HepG2 (cell line): ENCODE results near the gene ATXN7L3. TPM values are rescaled to one million over a fixed set of nuclear protein-coding genes. Genes with fewer than 3 reads are reported as not detected.
A peak's percentile ranks its signal among the peaks of the same experiment; 100 is the strongest.

Experiments used
- ATAD3A ChIP-seq: sonication (generic); formaldehyde crosslinking; IDR thresholded peaks from 2 replicates; pipeline ENCODE4 v1.4.0; 2020; ENCODE audit warnings: missing genetic modification reagents
- HDAC2 ChIP-seq: sonication (generic); formaldehyde crosslinking; IDR thresholded peaks from 2 replicates; pipeline ENCODE4 v1.4.0; 2020; ENCODE audit warnings: missing genetic modification reagents
- KIAA2018 ChIP-seq: sonication (generic); formaldehyde crosslinking; IDR thresholded peaks from 2 replicates; pipeline ENCODE4 v1.5.0; 2020; ENCODE audit warnings: mild to moderate bottlenecking, missing genetic modification reagents, borderline replicate concordance
- PAF1 ChIP-seq: IDR thresholded peaks from 2 replicates; pipeline ENCODE4 v1.6.1; 2016; ENCODE audit warnings: missing genetic modification reagents, missing compliant biosample characterization
- TFAP4 ChIP-seq: sonication (generic); IDR thresholded peaks from 2 replicates; pipeline ENCODE4 v1.6.1; 2016; ENCODE audit warnings: low read depth, borderline replicate concordance
- ZFX ChIP-seq: sonication (generic); formaldehyde crosslinking; IDR thresholded peaks from 2 replicates; pipeline ENCODE4 v1.4.0; 2020; ENCODE audit warnings: mild to moderate bottlenecking, low read depth, missing genetic modification reagents, moderate library complexity
- ZFY ChIP-seq: sonication (generic); formaldehyde crosslinking; IDR thresholded peaks from 2 replicates; pipeline ENCODE4 v1.4.0; 2020; ENCODE audit warnings: missing genetic modification reagents
- ZNF160 ChIP-seq: sonication (generic); formaldehyde crosslinking; IDR thresholded peaks from 2 replicates; pipeline ENCODE4 v1.8.0; 2022; ENCODE audit warnings: mild to moderate bottlenecking, inconsistent platforms, missing genetic modification reagents
- ZNF343 ChIP-seq: sonication (generic); formaldehyde crosslinking; IDR thresholded peaks from 2 replicates; pipeline ENCODE4 v1.4.0; 2020; ENCODE audit warnings: mild to moderate bottlenecking, missing genetic modification reagents
- ZNF543 ChIP-seq: sonication (generic); formaldehyde crosslinking; IDR thresholded peaks from 2 replicates; pipeline ENCODE4 v1.4.0; 2020; ENCODE audit warnings: mild to moderate bottlenecking, missing genetic modification reagents
- ZNF572 ChIP-seq: sonication (generic); formaldehyde crosslinking; IDR thresholded peaks from 2 replicates; pipeline ENCODE4 v1.5.1; 2020; ENCODE audit warnings: mild to moderate bottlenecking, missing genetic modification reagents
- ZNF781 ChIP-seq: sonication (generic); formaldehyde crosslinking; IDR thresholded peaks from 2 replicates; pipeline ENCODE4 v1.5.1; 2020; ENCODE audit warnings: borderline replicate concordance, mild to moderate bottlenecking, missing genetic modification reagents; ENCODE audit errors: not compliant biosample characterization
- polyA plus RNA-seq, 8 experiments: library from polyadenylated mRNA; depleted of rRNA in 3 of 8; stranded (reverse) in 7 of 8; unstranded in 1 of 8; fragments of >200 nt; fragmentation: Illumina TruSeq in 4 of 8; extraction: Trizol in 4 of 8; gene quantifications; 2 replicates each; pipeline versions ENCODE4 v1.2.1 to v1.2.3, GENCODE V29; 2011 to 2016; ENCODE audit warnings: low read depth in 4 of 8, missing spikeins in 1 of 8, mixed read lengths in 1 of 8; ENCODE audit not compliant: insufficient read depth in 1 of 8
- total RNA-seq, 5 experiments: library from RNA; depleted of rRNA; stranded (reverse); fragments of >200 nt; fragmentation: Illumina TruSeq; extraction: Trizol; gene quantifications; 2 replicates each; pipeline ENCODE4 v1.2.3, GENCODE V29; 2016; ENCODE audit warnings: low read depth in 1 of 5

Gene ATXN7L3
- total and polyA plus RNA-seq, 2 of the 13 experiments (the other 11 are each of a cell fraction or from before 2014, with no cell fraction given), result 44.5 to 59.1 TPM

GRCh38 chr17:44217738-44218343 lies 18.2 kb upstream of the ATXN7L3 start (continued):
- TF ChIP-seq TFAP4 (no peak), HDAC2 (CRISPR knock-in tag) (no peak), ZNF781 (CRISPR knock-in tag) (peak; percentile 21), ZFY (no peak), ATAD3A (no peak), ZFX (CRISPR knock-in tag) (peak; percentile 27; the same call in 1 of the 2 replicates), ZNF160 (CRISPR knock-in tag) (no peak), ZNF343 (no peak), KIAA2018 (CRISPR knock-in tag) (no peak), ZNF572 (CRISPR knock-in tag) (no peak; the same call in none of the 2 replicates), PAF1 (CRISPR knock-in tag) (no peak), ZNF543 (0 out of 2 replicates have a peak, but pooled peaks have one; percentile 34)
